Embryonic facial prominence (tissue), 1 donor: ENCODE results near the gene ACO2.
"Not testable (repeated sequence)": the region's sequence is repeated elsewhere in the genome, so short reads cannot be mapped to it uniquely, and the experiment has no call there.

Source experiments
- DNase-seq: peaks from one replicate; pipeline ENCODE4 v3.0.0-alpha.2; 2016; ENCODE audit errors: extremely low spot score

ACO2 gene

DNA sequence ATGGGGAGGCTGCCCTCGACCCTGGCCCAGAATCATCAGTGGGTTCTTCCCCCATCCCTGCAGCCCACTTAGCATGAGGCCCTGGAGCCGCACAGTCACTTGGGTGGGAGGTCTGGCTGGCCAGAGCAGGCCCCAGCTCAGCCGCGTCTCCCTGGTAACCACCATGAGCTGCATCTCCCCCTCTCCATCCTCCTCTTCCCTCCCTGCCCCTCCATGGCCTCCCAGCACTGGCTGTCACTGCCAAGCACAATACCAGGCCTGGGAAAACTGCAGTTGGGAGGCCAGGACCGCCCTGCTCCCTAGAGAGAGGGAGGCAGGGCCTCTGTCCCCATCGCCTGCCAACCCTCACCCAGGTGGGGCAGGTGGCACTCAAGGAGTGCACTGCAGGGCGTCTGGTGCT, 99.9 kb downstream of the ACO2 start:
- no peak for DNase-seq

DNA sequence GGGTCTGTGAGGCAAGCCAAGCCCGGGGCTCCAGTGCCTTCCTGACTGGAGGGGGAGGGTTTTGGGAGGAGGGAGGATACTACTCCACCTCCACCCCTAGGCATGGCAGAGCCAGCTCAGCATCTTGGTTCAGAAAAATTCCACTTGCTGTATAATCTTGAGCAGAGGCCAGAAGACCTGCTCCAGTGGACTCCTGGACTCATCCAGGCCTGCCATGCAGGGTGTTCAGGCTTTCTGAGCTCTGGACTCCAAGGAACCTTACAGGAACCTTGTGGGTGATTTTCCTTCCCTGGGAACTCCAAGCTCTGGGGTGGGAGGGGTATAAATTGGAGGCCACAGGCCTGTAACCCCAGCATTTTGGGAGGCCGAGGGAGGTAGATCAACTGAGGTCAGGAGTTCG, 101.3 kb downstream of the ACO2 start:
- no peak for DNase-seq

DNA sequence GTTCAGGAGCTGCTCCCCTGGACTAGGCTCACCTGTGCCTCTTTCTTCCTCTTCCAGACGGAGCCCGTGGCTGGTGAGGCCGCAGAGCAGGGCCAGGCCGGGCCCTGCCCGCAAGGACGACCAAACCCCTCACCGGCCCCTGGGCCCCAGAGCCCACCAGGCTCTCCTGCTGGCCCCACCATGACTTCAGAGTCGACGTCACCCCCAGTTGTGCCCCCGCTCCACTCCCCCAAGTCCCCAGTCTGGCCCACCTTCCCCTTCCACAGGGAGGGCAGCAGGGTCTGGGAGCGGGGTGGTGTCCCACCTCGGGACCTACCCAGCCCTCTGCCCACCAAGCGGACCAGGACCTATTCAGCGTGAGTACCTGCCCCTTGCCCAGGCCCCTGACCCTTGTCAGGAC, 102.9 kb downstream of the ACO2 start:
- DNase-seq, result no peak

DNA sequence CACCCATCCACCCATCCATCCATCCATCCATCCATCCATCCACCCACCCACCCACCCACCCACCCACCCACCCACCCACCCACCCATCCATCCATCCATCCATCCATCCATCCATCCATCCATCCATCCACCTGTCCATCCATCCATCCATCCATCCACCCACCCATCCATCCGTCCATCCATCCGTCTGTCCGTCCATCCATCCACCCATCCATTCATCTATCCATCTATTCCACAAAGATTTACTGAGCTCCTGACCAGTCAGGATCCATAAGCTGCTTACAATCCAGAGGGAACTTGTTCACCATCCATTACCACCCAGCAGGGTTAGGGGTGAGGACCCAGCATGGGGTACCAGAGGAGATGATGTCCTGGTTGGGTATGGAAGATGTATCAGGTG, 103.4 kb downstream of the ACO2 start:
- DNase-seq, result not testable (repeated sequence)

DNA sequence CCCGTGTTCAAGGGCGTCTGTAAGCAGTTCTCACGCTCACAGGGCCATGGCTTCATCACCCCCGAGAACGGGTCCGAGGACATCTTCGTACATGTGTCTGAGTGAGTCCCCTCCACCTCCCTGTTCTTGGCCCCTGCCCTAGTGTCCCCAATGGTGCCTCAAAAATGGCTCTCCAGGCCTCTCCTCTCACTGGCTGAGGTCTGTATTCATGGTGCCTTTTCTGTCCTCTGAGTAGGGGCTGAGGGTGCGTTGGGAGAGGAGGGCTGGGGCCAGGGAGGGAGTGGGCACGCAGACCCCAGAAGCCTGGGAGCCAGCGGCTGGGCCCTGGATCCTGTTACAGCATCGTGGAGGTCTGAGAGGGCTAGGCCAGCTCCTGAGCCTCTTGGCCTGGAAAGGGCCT, 104.8 kb downstream of the ACO2 start:
- no peak for DNase-seq

DNA sequence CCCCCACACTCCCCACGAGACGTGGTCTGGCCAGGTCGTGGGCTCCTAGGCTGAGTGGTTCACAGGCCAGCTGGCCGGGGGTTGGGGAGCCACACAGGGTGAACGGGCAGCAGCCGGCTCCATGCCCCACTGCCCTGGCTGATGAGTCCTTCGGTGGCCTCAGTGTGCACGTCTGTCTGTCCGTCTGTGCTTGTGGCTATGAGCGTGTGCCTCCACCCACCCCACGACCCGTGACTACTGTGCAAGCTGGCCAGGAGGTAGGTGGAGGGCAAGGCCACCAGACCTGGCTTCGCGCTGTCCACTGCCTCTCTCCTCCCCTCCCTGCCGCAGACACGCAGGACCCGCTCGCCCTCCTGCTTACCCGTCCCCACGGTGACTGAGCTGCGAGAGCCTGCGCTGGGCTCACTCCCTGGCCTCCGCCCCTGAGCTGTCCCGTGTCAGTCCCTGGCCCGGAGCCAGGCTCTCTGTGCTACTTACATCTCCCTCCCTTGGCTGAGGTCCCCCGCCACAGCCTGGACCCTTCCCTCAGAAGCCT, 106.0 kb downstream of the ACO2 start:
- no peak for DNase-seq

DNA sequence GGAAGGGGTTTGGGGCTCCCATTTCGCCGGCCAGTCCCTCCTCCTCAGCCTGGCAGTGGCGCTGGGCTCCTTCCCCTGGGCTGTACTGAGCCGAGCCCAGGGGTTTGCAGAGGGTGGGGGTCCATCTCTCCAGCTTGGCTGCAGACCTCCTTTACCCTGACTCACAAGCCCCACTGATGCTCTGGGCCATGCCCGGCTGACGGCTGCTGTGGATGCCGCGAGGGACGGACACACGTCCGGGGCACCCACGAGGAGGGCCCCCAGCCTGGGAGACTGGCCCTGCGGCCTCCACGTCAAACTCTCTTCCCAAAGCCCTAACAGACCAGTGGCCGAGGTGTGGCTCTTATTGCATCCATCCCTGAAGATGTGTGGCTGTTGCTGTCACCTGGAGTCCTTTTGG, 106.6 kb downstream of the ACO2 start:
- no peak for DNase-seq

DNA sequence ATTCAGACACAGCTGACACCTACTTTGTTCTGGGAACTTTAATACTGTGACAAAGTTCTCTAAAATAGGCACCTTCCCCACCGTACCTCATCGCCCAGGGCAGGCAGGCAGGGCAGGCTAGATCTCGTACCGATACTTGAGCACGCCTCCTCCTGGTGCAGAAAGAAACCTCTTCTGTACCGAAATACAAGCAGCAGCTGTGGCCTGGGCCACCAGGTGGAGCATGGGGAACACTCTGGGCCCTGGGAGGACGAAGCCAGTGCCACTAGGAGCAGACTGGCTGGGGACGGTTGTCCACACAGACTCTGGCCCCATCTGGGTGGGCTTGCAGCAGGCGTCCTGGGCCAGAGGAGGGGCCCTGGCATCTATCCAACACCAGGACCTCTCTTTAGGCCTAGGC, 108.0 kb downstream of the ACO2 start:
- DNase-seq, result no peak

DNA sequence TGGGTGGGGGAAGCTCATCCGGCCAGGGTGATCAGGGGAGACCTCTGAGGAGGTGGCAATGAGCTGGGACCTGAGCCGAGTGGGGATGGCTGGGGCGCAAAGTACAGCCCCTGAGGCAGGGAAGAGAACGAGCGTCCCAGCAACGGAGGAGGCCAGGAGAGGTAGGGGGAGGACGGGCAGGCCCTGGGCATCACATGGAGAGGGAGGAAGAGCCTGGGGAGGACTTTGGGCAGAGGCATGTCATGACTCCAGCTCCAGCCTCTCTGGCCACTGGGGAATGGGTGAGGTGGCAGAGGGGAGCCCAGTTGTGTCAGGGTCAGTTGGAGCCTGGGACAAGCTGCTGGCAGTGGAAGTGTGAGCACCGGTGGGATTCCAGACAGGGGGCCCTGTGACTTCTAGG, 109.2 kb downstream of the ACO2 start:
- DNase-seq, result no peak
